AG04450 (cell line): ENCODE measurements around the gene SINHCAF. TPM values are rescaled to one million over a fixed set of nuclear protein-coding genes. Genes with fewer than 3 reads are reported as not detected.

ENCODE experiments used
- CTCF ChIA-PET: fragments of 300-600, 350-600 bp; formaldehyde crosslinking; extraction: SDS; loops from one replicate; lab custom pipeline; 2022; ENCODE audit warnings: antibody characterized with exemption, inconsistent platforms; lab: Charles Lee
- POLR2A ChIA-PET: fragments of 350-600 bp; formaldehyde crosslinking; extraction: SDS; loops from one replicate; lab custom pipeline; 2021; ENCODE audit warnings: antibody characterized with exemption, inconsistent platforms; lab: Yijun Ruan, JAX
- DNase-seq: peaks from one replicate; pipeline ENCODE4 v3.0.0-alpha.2; 2011; ENCODE audit warnings: low read depth, low spot score
- H3K27ac ChIP-seq: one replicate; pipeline ENCODE4 v1.5.1; 2012; ENCODE audit warnings: low read depth, low read length, control low read depth
- H3K27me3 ChIP-seq: one replicate; pipeline ENCODE4 v1.6.0; 2012; ENCODE audit warnings: low read length; ENCODE audit not compliant: control insufficient read depth, insufficient read depth
- H3K4me3 ChIP-seq: 2 replicates; pipeline ENCODE4 v1.5.1; 2011; ENCODE audit warnings: mild to moderate bottlenecking, low read depth, low read length, control low read depth
- H3K9me3 ChIP-seq: 2 replicates; pipeline ENCODE4 v1.5.1; 2012; ENCODE audit warnings: low read length; ENCODE audit not compliant: control insufficient read depth, insufficient read depth
- polyA plus RNA-seq: library from polyadenylated mRNA; depleted of rRNA; stranded (reverse); fragments of >200 nt; gene quantifications from 2 replicates; pipeline ENCODE4 v1.2.3, GENCODE V29; 2011
- TF ChIP-seq, protein P1 (sequence below): IDR thresholded peaks from 2 replicates; pipeline ENCODE4 v1.5.1; 2011; ENCODE audit warnings: low read depth, low read length, control low read depth, inconsistent platforms

Gene SINHCAF
- polyA plus RNA-seq, 1 experiment: 31.6 TPM

DNA sequence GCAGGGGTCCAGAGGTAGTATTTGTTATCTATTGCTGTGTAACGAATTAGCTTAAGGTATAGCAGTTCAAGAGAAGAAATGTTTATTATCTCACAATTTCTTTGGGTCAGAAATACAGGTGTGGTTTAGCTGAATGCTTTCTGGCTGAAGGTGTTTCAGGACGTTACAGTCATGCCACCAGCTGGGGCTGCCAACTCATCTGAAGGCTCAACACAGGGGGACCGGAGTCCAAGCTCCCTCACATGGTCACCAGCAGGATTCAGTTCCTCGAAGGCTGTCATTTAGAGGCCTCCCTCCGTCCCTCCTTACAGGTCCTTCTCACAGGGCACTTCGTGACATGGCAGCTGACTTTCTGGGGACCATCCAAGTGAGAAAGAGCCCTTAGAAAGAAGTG is 37.5 kb upstream of the SINHCAF start:
- ChIA-PET CTCF (interaction anchor here (0.6 to 1.3 kb wide), 2 partner anchors 40 to 91 kb away, joined by 3 read pairs; no protein-coding TSS in a partner anchor), POLR2A (no interaction called here)
- Histone ChIP-seq H3K27me3 (no peaks in the 10 kb centered on the region), H3K4me3 (no peak overlapping the region), H3K27ac (no peak overlapping the region), H3K9me3 (no peaks in the 10 kb centered on the region; the same call in 1 of the 2 replicates)
- TF ChIP-seq, protein P1, sequence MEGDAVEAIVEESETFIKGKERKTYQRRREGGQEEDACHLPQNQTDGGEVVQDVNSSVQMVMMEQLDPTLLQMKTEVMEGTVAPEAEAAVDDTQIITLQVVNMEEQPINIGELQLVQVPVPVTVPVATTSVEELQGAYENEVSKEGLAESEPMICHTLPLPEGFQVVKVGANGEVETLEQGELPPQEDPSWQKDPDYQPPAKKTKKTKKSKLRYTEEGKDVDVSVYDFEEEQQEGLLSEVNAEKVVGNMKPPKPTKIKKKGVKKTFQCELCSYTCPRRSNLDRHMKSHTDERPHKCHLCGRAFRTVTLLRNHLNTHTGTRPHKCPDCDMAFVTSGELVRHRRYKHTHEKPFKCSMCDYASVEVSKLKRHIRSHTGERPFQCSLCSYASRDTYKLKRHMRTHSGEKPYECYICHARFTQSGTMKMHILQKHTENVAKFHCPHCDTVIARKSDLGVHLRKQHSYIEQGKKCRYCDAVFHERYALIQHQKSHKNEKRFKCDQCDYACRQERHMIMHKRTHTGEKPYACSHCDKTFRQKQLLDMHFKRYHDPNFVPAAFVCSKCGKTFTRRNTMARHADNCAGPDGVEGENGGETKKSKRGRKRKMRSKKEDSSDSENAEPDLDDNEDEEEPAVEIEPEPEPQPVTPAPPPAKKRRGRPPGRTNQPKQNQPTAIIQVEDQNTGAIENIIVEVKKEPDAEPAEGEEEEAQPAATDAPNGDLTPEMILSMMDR: no peak
- DNase-seq: no peak

DNA sequence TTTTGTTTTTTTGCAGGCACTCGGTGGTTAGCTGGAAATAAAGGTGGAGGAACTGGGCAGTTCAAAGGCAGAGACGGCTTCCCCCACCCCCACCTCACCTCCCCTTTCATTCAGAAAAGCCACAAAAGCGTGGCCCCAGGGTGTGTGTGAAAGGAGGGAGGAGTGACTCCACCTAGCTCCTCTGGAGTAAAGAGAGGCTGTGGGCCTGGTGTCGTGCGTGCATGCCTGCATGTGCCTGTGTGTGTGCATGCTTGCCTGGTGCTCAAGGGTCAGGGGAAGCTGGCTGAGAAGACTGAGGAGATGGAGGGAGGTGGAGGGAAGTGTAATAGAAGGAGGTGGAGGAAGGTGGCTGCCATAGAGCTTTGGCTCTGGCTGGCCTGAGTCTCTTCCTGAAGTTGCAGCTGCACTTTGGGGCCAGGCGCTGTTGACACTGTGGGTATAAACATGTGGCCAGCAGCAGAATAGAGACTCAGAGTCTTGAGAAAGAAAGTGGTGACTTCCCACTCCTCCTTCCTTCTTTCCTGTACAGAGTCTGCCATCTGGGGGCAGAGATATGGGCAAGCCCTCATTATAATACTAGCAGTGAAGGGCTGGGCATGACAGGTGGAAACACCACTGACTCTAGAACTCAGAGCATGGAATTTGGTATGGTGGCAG is 36.9 kb upstream of the SINHCAF start:
- Histone ChIP-seq H3K4me3 (no peak overlapping the region), H3K9me3 (no peaks in the 10 kb centered on the region; the same call in 1 of the 2 replicates), H3K27me3 (no peaks in the 10 kb centered on the region), H3K27ac (no peak overlapping the region)
- POLR2A ChIA-PET: interaction anchor here (0.9 kb wide), 1 partner anchor 8 kb away, joined by 4 read pairs; no protein-coding TSS in a partner anchor
- CTCF ChIA-PET: interaction anchor here (0.6 to 1.3 kb wide), 2 partner anchors 40 to 90 kb away, joined by 3 read pairs; no protein-coding TSS in a partner anchor
- TF ChIP-seq, protein P1: no peak
- no peak for DNase-seq

DNA sequence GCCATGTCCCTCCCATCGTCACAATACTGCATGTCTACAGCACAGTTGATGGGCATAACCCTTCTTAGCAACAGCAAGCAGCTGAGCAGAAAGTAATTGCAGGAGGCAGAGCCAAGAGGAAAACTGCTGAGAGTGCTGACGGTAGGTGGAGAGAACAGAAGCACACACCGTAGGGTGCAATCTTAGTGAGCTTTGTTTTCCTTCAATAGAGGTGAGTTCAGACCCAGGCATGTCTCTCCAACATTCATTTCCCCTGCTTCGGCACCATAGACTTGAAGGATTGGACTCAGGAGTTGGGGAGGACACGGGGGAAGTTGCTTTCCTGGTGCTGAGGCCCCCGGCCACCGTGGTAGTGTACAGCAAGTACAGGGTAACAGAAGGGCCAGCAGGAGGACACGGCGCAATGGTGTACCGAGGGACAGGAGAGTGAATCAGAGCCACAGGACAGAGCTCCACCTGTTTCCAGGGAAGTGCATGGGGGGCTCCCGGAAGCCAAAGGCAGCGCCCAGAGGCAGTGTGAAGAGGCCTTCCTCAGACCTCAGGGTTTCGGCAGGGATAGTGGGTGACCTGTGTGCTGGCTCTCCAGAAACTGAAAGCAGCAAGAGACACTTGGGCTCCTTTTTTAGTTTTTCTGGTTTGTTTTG is 36.3 kb upstream of the SINHCAF start:
- ChIA-PET POLR2A (interaction anchor here (0.9 kb wide), 1 partner anchor 8 kb away, joined by 4 read pairs; no protein-coding TSS in a partner anchor), CTCF (interaction anchor here (1.3 kb wide), 1 partner anchor 41 kb away, joined by 3 read pairs; no protein-coding TSS in a partner anchor)
- H3K4me3 ChIP-seq: no peak overlapping the region
- no peak for DNase-seq
- H3K27ac ChIP-seq: no peak overlapping the region
- no peaks in the 10 kb centered on the region for H3K27me3 ChIP-seq
- H3K9me3 ChIP-seq: no peaks in the 10 kb centered on the region; the same call in 1 of the 2 replicates
- TF ChIP-seq, protein P1: no peak

DNA sequence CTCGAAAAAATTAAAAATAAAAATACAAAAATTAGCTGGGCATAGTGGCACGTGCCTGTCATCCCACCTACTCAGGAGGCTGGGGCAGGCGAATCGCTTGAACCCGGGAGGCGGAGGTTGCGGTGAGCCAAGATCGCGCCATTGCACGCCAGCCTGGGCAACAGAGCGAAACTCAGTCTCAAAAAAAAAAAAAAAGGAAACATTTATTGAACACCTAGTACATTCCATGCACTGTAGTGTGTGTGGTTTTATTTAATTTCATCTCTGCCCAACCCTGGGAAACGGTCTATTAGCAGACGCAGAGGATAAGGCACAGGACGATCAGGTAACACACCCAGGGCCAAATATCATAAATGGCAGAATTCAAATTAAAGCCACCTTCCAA is 35.8 kb upstream of the SINHCAF start:
- TF ChIP-seq, protein P1: no peak
- no peaks in the 10 kb centered on the region for H3K27me3 ChIP-seq
- no peak for DNase-seq
- ChIA-PET POLR2A (no interaction called here), CTCF (no interaction called here)
- no peak overlapping the region for H3K27ac ChIP-seq
- no peaks in the 10 kb centered on the region; the same call in 1 of the 2 replicates for H3K9me3 ChIP-seq
- no peak overlapping the region for H3K4me3 ChIP-seq

DNA sequence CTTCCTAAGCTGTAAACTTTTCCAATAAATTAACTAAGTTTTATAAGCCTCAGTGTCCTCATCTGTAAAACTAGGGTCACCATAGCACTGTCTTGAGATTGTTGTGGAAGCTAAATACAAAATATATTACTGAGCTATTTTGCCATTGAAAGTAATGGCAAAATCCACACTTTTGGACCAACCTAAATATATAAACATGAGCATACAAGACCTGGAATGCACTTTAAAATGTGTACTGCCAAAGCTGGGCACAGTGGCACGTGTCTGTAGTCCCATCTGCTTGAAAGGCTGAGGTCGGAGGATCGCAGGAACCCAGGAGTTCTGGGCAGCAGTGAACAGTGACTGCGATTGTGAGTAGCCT is 29.8 kb upstream of the SINHCAF start:
- H3K27me3 ChIP-seq: peaks cover 5% of the 10 kb centered on the region
- TF ChIP-seq, protein P1: no peak
- DNase-seq: no peak
- POLR2A ChIA-PET: no interaction called here
- H3K27ac ChIP-seq: no peak overlapping the region
- no peaks in the 10 kb centered on the region for H3K9me3 ChIP-seq
- CTCF ChIA-PET: interaction anchor here (0.6 kb wide), 2 partner anchors 16 to 619 kb away, joined by 4 read pairs; no protein-coding TSS in a partner anchor
- H3K4me3 ChIP-seq: no peak overlapping the region
